ENCODE data around the gene NIPAL1. TPM values are rescaled to one million over a fixed set of nuclear protein-coding genes. Genes with fewer than 3 reads are reported as not detected.

NIPAL1 gene
- total and polyA plus RNA-seq, 2 experiments from 2014 or later = 0.95 to 3.7 TPM

DNA sequence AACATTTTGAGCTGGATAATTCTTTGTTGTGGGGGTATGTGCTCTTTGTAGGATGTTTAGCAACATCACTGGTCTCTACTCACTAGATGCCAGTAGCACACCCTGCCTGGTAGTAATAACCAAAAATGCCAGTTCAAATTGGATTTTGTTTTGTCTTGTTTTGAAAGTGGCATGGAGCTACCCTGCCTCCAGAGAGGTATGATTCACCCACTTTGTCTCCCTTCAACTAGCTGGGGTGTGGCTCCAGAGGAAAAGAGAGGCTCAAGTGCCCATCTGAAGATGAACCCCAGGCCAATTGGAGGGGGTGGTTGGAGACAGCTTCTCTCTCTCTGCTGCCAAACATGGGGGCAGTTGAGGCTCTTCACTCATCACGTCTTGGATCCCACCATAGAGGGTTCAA is 34.5 kb downstream of the NIPAL1 start:
- Histone ChIP-seq H3K9me2 (ENCODE audit: insufficient read depth) (no peaks in the 10 kb centered on the region), H3K4me2 (ENCODE audit: unreplicated experiment) (no peak overlapping the region), H3K9me3 (ENCODE audit: low read depth) (no peaks in the 10 kb centered on the region), H3F3A (ENCODE audit: insufficient read depth) (no peaks in the 10 kb centered on the region), H3K9ac (no peak overlapping the region), H3K4me3 (no peak overlapping the region), H3K79me2 (ENCODE audit: insufficient read depth) (no peaks in the 10 kb centered on the region), H3K4me1 (ENCODE audit: insufficient read depth) (no peaks in the 10 kb centered on the region), H3K27me3 (replicated peaks; ENCODE audit: insufficient read depth) (no peaks in the 10 kb centered on the region), H4K20me1 (ENCODE audit: insufficient read depth) (no peaks in the 10 kb centered on the region), H2AFZ (no peak overlapping the region), H3K36me3 (ENCODE audit: low read depth) (no peaks in the 10 kb centered on the region), H3K27ac (no peak overlapping the region)
- WGBS, 2 experiments (ENCODE audit: low coverage in 1 of 2, low lambda C conversion rate in 2 of 2, missing lambda C conversion rate in 2 of 2) = 0 to 6% methylated on average over 1 of the region's 1 CpG
- no peak for DNase-seq
- in situ Hi-C loops (cut with MboI) = no loop called here
- TF ChIP-seq EZH2phosphoT487 (IDR thresholded peaks at IDR 0.05; ENCODE audit: insufficient read depth, low read depth) = no peak
- no peak for TF ChIP-seq EZH2 (IDR thresholded peaks at IDR 0.05; ENCODE audit: insufficient read depth, poor library complexity, severe bottlenecking)

DNA sequence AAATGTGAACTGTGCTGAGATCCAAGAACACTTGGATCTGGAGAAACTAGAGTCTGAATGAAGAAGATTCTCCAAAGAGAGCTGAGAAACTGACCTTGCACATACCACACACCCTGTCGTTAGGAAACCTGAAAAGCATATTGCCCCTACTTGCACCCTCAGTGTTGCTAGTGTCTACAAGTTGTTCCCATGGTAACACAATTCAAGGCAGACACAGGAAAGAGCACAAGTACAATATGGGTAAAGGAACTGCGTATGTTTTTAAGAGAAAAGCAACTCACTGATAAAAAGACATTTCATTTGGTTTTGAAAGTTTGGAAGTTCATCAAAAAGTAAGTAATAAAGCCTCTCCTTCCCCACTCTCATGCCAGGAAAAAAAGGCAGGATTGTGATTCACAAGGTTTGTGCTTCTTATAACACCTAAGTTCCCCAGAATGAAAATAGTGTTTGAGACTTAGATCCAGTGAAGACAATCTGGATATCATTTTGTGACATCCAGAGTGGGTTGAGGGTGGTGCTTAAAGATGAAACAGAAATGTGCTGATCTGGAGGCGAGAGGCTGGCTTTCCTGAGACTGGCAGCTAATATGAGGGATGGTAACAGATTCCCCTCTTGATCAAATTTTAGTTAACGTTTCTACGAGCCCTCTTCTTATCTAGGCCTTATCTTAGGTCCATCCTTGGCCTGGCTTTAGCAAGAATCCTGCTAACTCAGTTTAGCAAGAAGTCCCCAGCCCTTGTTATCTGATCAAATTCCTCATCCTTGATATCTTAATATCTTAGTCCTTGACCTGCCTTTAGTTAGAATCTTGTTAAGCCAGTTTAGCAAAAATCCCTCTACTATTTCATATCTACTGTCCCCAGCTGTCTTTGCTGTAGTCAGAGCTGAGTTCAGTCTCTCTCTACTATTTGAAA is 42.3 kb downstream of the NIPAL1 start:
- Histone ChIP-seq H3F3A (ENCODE audit: insufficient read depth) (no peaks in the 10 kb centered on the region), H4K20me1 (ENCODE audit: insufficient read depth) (no peaks in the 10 kb centered on the region), H3K4me2 (ENCODE audit: unreplicated experiment) (no peak overlapping the region), H3K9me2 (ENCODE audit: insufficient read depth) (no peaks in the 10 kb centered on the region), H3K27ac (no peak overlapping the region), H3K36me3 (ENCODE audit: low read depth) (no peaks in the 10 kb centered on the region), H3K4me3 (no peak overlapping the region), H3K9me3 (ENCODE audit: low read depth) (no peaks in the 10 kb centered on the region), H3K9ac (no peak overlapping the region), H3K4me1 (ENCODE audit: insufficient read depth) (no peaks in the 10 kb centered on the region), H3K27me3 (replicated peaks; ENCODE audit: insufficient read depth) (no peaks in the 10 kb centered on the region), H3K79me2 (ENCODE audit: insufficient read depth) (no peaks in the 10 kb centered on the region), H2AFZ (no peak overlapping the region)
- WGBS, 2 experiments (ENCODE audit: low coverage in 1 of 2, low lambda C conversion rate in 2 of 2, missing lambda C conversion rate in 2 of 2) = 1 to 5% methylated on average over 5 of the region's 5 CpGs
- in situ Hi-C loops (cut with MboI) = no loop called here
- DNase-seq = no peak
- TF ChIP-seq EZH2phosphoT487 (IDR thresholded peaks at IDR 0.05; ENCODE audit: insufficient read depth, low read depth) (no peak), EZH2 (IDR thresholded peaks at IDR 0.05; ENCODE audit: insufficient read depth, poor library complexity, severe bottlenecking) (no peak)

DNA sequence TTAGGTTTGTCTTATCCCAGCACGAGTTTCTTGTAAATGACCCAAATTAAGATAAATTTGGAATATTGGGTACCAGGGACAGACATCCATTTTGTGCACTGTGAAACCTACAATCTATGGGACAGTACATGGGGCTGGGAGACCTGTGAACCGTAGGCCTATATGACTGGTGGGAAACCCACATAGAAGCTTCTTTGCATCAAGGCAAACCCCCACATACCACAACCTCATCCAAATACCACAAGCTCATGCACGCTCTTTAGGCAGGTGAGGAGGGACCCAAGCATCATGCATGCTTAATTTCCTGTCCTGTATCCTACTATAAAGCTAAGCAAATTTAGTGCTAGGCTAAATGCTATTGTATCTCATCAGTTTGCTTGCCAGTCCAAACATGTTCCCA is 47.8 kb downstream of the NIPAL1 start:
- 47 to 54% methylated on average over 3 of the region's 3 CpGs for WGBS, 2 experiments (ENCODE audit: low coverage in 1 of 2, low lambda C conversion rate in 2 of 2, missing lambda C conversion rate in 2 of 2)
- TF ChIP-seq EZH2phosphoT487 (IDR thresholded peaks at IDR 0.05; ENCODE audit: insufficient read depth, low read depth) (no peak), EZH2 (IDR thresholded peaks at IDR 0.05; ENCODE audit: insufficient read depth, poor library complexity, severe bottlenecking) (no peak)
- H3K36me3 ChIP-seq (ENCODE audit: low read depth) = no peaks in the 10 kb centered on the region
- H3K4me1 ChIP-seq (ENCODE audit: insufficient read depth) = no peaks in the 10 kb centered on the region
- no peak overlapping the region for H2AFZ ChIP-seq
- in situ Hi-C loops (cut with MboI) = no loop called here
- DNase-seq = no peak
- H3F3A ChIP-seq (ENCODE audit: insufficient read depth) = no peaks in the 10 kb centered on the region
- H3K27ac ChIP-seq = no peak overlapping the region
- no peak overlapping the region for H3K4me2 ChIP-seq (ENCODE audit: unreplicated experiment)
- no peaks in the 10 kb centered on the region for H4K20me1 ChIP-seq (ENCODE audit: insufficient read depth)
- H3K9ac ChIP-seq = no peak overlapping the region
- no peaks in the 10 kb centered on the region for H3K9me3 ChIP-seq (ENCODE audit: low read depth)
- no peaks in the 10 kb centered on the region for H3K79me2 ChIP-seq (ENCODE audit: insufficient read depth)
- no peaks in the 10 kb centered on the region for H3K9me2 ChIP-seq (ENCODE audit: insufficient read depth)
- H3K27me3 ChIP-seq (replicated peaks; ENCODE audit: insufficient read depth) = no peaks in the 10 kb centered on the region
- no peak overlapping the region for H3K4me3 ChIP-seq

DNA sequence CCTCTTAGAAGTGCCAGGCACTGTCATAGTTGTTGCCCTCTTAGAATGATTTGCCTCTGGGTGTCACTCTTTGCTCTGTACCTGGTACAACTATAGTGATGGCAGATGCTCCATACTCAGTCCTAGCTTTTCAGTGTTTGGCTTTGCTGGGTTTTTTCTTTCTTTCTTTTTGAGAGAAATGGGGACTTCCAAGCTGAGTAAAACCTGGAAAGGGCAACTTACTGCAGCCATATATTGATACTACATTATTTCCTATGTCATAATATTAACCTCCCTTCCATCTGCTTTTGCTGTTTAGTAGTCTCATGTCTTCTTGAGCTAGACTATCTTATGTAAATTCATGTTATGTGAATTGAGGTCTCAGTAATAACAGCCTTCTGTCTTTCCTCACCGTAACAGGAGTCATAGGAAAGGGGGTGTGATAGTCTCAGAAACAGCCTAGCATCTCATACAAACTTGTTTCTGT is 49.0 kb downstream of the NIPAL1 start:
- TF ChIP-seq EZH2phosphoT487 (IDR thresholded peaks at IDR 0.05; ENCODE audit: insufficient read depth, low read depth) (no peak), EZH2 (IDR thresholded peaks at IDR 0.05; ENCODE audit: insufficient read depth, poor library complexity, severe bottlenecking) (no peak)
- Histone ChIP-seq H3K9me3 (ENCODE audit: low read depth) (no peaks in the 10 kb centered on the region), H3K9me2 (ENCODE audit: insufficient read depth) (no peaks in the 10 kb centered on the region), H3K4me1 (ENCODE audit: insufficient read depth) (no peaks in the 10 kb centered on the region), H3K27me3 (replicated peaks; ENCODE audit: insufficient read depth) (no peaks in the 10 kb centered on the region), H3K9ac (no peak overlapping the region), H3K4me3 (no peak overlapping the region), H3K36me3 (ENCODE audit: low read depth) (no peaks in the 10 kb centered on the region), H4K20me1 (ENCODE audit: insufficient read depth) (no peaks in the 10 kb centered on the region), H3K4me2 (ENCODE audit: unreplicated experiment) (no peak overlapping the region), H3F3A (ENCODE audit: insufficient read depth) (no peaks in the 10 kb centered on the region), H3K79me2 (ENCODE audit: insufficient read depth) (no peaks in the 10 kb centered on the region), H2AFZ (no peak overlapping the region), H3K27ac (no peak overlapping the region)
- WGBS, 2 experiments (ENCODE audit: low coverage in 1 of 2, low lambda C conversion rate in 2 of 2, missing lambda C conversion rate in 2 of 2) = 67 to 83% methylated on average over 1 of the region's 1 CpG
- DNase-seq = no peak
- in situ Hi-C loops (cut with MboI) = no loop called here
